OCI-LY7 (cell line): ENCODE results near the gene TAF8. TPM values are rescaled to one million over a fixed set of nuclear protein-coding genes. Genes with fewer than 3 reads are reported as not detected.

ENCODE experiments used
- BruUV-seq: library from RNA; stranded (reverse); fragments of 400-500 nt; replicated peaks from 2 replicates; lab custom pipeline; 2021; lab: Mats Ljungman, UMichigan
- CTCF ChIA-PET: fragments of 300-600 bp; sonication (Branson Sonifier 250); formaldehyde crosslinking; loops from one replicate; lab custom pipeline; 2022; ENCODE audit warnings: antibody characterized with exemption; ENCODE audit not compliant: unreplicated experiment; lab: Charles Lee
- POLR2A ChIA-PET: fragments of 300-600 bp; sonication (Branson Sonifier 250); formaldehyde crosslinking; loops from one replicate; lab custom pipeline; 2022; ENCODE audit warnings: antibody characterized with exemption; lab: Charles Lee
- DNase-seq: peaks from one replicate; pipeline ENCODE4 v3.0.0-alpha.2; 2015; ENCODE audit warnings: low spot score
- H2AFZ ChIP-seq: fragments of 200-600 bp; sonication (generic), shearing (Covaris generic); 2 replicates; pipeline ENCODE4 v1.6.1; 2014; ENCODE audit warnings: mild to moderate bottlenecking, antibody characterized with exemption, low read length, moderate library complexity
- H3K27ac ChIP-seq: fragments of 200-600 bp; sonication (generic); 2 replicates; pipeline ENCODE4 v1.5.1; 2014; ENCODE audit warnings: mixed run types, low read depth, mild to moderate bottlenecking, moderate library complexity, low read length, inconsistent platforms; ENCODE audit not compliant: poor library complexity, severe bottlenecking
- H3K36me3 ChIP-seq: fragments of 200-600 bp; sonication (generic); 2 replicates; pipeline ENCODE4 v1.6.1; 2014; ENCODE audit warnings: mild to moderate bottlenecking, antibody characterized with exemption, low read length, moderate library complexity, mixed read lengths; ENCODE audit not compliant: insufficient read depth
- H3K4me1 ChIP-seq: fragments of 200-600 bp; sonication (generic); 2 replicates; pipeline ENCODE4 v1.5.1; 2014; ENCODE audit warnings: mild to moderate bottlenecking, low read length; ENCODE audit not compliant: insufficient read depth, poor library complexity, severe bottlenecking
- H3K4me2 ChIP-seq: fragments of 200-600 bp; sonication (generic); 2 replicates; pipeline ENCODE4 v1.6.1; 2014; ENCODE audit warnings: mild to moderate bottlenecking, low read length
- H3K4me3 ChIP-seq: fragments of 200-600 bp; sonication (generic); 2 replicates; pipeline ENCODE4 v1.5.1; 2014; ENCODE audit warnings: mild to moderate bottlenecking, low read depth, low read length; ENCODE audit not compliant: poor library complexity, severe bottlenecking
- H3K79me2 ChIP-seq: fragments of 200-600 bp; sonication (generic); 2 replicates; pipeline ENCODE4 v1.6.1; 2016; ENCODE audit warnings: low read depth, mild to moderate bottlenecking, low read length, moderate library complexity, mixed read lengths; ENCODE audit not compliant: insufficient read depth
- H3K9me2 ChIP-seq: fragments of 200-600 bp; sonication (generic); 2 replicates; pipeline ENCODE4 v1.6.1; 2016; ENCODE audit warnings: mild to moderate bottlenecking, low read length, mixed read lengths; ENCODE audit not compliant: insufficient read depth
- H3K9me3 ChIP-seq: fragments of 200-600 bp; sonication (generic); 2 replicates; pipeline ENCODE4 v1.6.1; 2014; ENCODE audit warnings: mild to moderate bottlenecking, mixed run types, low read length, mixed read lengths
- H4K20me1 ChIP-seq: fragments of 200-600 bp; sonication (generic); 2 replicates; pipeline ENCODE4 v1.6.1; 2014; ENCODE audit warnings: mild to moderate bottlenecking, antibody characterized with exemption, low read length, moderate library complexity, mixed read lengths; ENCODE audit not compliant: insufficient read depth
- CTCF ChIP-seq: fragments of 200-600 bp; sonication (generic); conservative IDR thresholded peaks from 2 replicates; pipeline ENCODE4 v1.5.1; 2014; ENCODE audit warnings: mild to moderate bottlenecking, antibody characterized with exemption, low read length, moderate library complexity, mixed read lengths
- EZH2phosphoT487 ChIP-seq: fragments of 200-600 bp; sonication (generic); IDR thresholded peaks from 2 replicates; pipeline ENCODE4 v1.6.1; 2018; ENCODE audit warnings: low read depth, borderline replicate concordance, mild to moderate bottlenecking, mixed run types, antibody characterized with exemption, low read length, moderate library complexity, mixed read lengths
- intact Hi-C: fragments of 100-400 bp; cut with micrococcal nuclease; formaldehyde crosslinking; loops from one replicate; pipeline ENCODE4 v1.10.0; 2022; ENCODE audit not compliant: unreplicated experiment
- small RNA-seq: library from RNA; depleted of rRNA; stranded (forward); fragments of <200 nt; gene quantifications from one replicate; pipeline ENCODE3, GENCODE V24; 2014
- total RNA-seq, 2 experiments: library from RNA; depleted of rRNA in 1 of 2; stranded (reverse); fragments of >200 nt in 1 of 2; shearing (Covaris generic) in 1 of 2; gene quantifications; 2 replicates each; pipeline ENCODE4 v1.2.3, GENCODE V29; 2014 to 2022

The TAF8 gene
- total RNA-seq, 2 experiments from 2014 or later = 35.1 to 47.8 TPM

- CTCF ChIA-PET = no interaction called here
Observed at GRCh38 chr6:42135722-42136121, 85.4 kb downstream of the TAF8 start.

GRCh38 chr6:42136508-42137193 is 86.3 kb downstream of the TAF8 start:
- H3K9me2 ChIP-seq = no peaks in the 10 kb centered on the region
- H3K36me3 ChIP-seq = no peaks in the 10 kb centered on the region
- intact Hi-C loops = no loop called here
- BruUV-seq = no TSS peak
- no peaks in the 10 kb centered on the region for H3K79me2 ChIP-seq
- peak overlapping the region; percentile 88 for H2AFZ ChIP-seq
- DNase-seq = peak; percentile 75
- no peaks in the 10 kb centered on the region for H4K20me1 ChIP-seq
- peaks cover 12% of the 10 kb centered on the region for H3K4me1 ChIP-seq
- ChIA-PET POLR2A (interaction anchor here (0.7 to 1.4 kb wide), 3 partner anchors 25 to 76 kb away, joined by 3 to 4 read pairs (median 3); no protein-coding TSS in a partner anchor), CTCF (no interaction called here)
- no peak overlapping the region for H3K27ac ChIP-seq
- peak overlapping the region; percentile 59 for H3K4me2 ChIP-seq
- peak; percentile 83 for TF ChIP-seq CTCF
- TF ChIP-seq EZH2phosphoT487 = no peak
- H3K4me3 ChIP-seq = peak overlapping the region; percentile 36
- no peaks in the 10 kb centered on the region for H3K9me3 ChIP-seq

More at GRCh38 chr6:42135722-42136121, 85.4 kb downstream of the TAF8 start:
- intact Hi-C loops = no loop called here
- H3K27ac ChIP-seq = no peak overlapping the region
- no TSS peak for BruUV-seq
- H3K9me2 ChIP-seq = no peaks in the 10 kb centered on the region
- no peak for DNase-seq
- peaks cover 12% of the 10 kb centered on the region for H3K4me1 ChIP-seq
- H3K79me2 ChIP-seq = no peaks in the 10 kb centered on the region
- no peak overlapping the region for H3K4me2 ChIP-seq
- H3K9me3 ChIP-seq = no peaks in the 10 kb centered on the region
- H4K20me1 ChIP-seq = no peaks in the 10 kb centered on the region
- H3K36me3 ChIP-seq = no peaks in the 10 kb centered on the region
- H2AFZ ChIP-seq = no peak overlapping the region
- POLR2A ChIA-PET = interaction anchor here (0.6 to 0.7 kb wide), 3 partner anchors 24 to 806 kb away, joined by 3 to 6 read pairs (median 4); no protein-coding TSS in a partner anchor
- TF ChIP-seq CTCF = no peak
- no peak for TF ChIP-seq EZH2phosphoT487
- no peak overlapping the region for H3K4me3 ChIP-seq

Small RNA genes within 50 kb of the gene (small RNA-seq; reads per million reads assigned to genes)
- not detected for gene RNU6-761P

Other genes with a start within 250 kb of the TAF8 start
- 7.4 and 9.0 TPM in 2 replicates for gene USP49, start 155.1 kb upstream of the TAF8 start, total RNA-seq (2014; rRNA removed; shearing (Covaris generic))
- gene USP49, start 155.1 kb upstream of the TAF8 start, total RNA-seq (2022) = 17.8 and 21.4 TPM in 2 replicates
- gene MED20, start 129.4 kb upstream of the TAF8 start, total RNA-seq (2014; rRNA removed; shearing (Covaris generic)) = 27.7 and 30.7 TPM in 2 replicates
- gene MED20, start 129.4 kb upstream of the TAF8 start, total RNA-seq (2022) = 33.2 and 35.2 TPM in 2 replicates
- gene BYSL, start 129.0 kb upstream of the TAF8 start, total RNA-seq (2014; rRNA removed; shearing (Covaris generic)) = 36.1 and 41.9 TPM in 2 replicates
- gene BYSL, start 129.0 kb upstream of the TAF8 start, total RNA-seq (2022) = 43.7 and 54.5 TPM in 2 replicates
- gene CCND3, start 108.7 kb upstream of the TAF8 start, total RNA-seq (2014; rRNA removed; shearing (Covaris generic)) = 229 and 319 TPM in 2 replicates
- 244 and 303 TPM in 2 replicates for gene CCND3, start 108.7 kb upstream of the TAF8 start, total RNA-seq (2022)
- gene C6orf132, start 92.1 kb downstream of the TAF8 start, total RNA-seq (2014; rRNA removed; shearing (Covaris generic)) = 0.03 TPM in 2 replicates
- gene C6orf132, start 92.1 kb downstream of the TAF8 start, total RNA-seq (2022) = not detected in 2 replicates
- not detected in 2 replicates for gene GUCA1A, start 122.8 kb downstream of the TAF8 start, total RNA-seq (2014; rRNA removed; shearing (Covaris generic))
- gene GUCA1A, start 122.8 kb downstream of the TAF8 start, total RNA-seq (2022) = not detected in 2 replicates
- 1.4 and 1.9 TPM in 2 replicates for gene GUCA1B, start 144.4 kb downstream of the TAF8 start, total RNA-seq (2014; rRNA removed; shearing (Covaris generic))
- 3.0 and 4.3 TPM in 2 replicates for gene GUCA1B, start 144.4 kb downstream of the TAF8 start, total RNA-seq (2022)
- gene MRPS10, start 167.3 kb downstream of the TAF8 start, total RNA-seq (2014; rRNA removed; shearing (Covaris generic)) = 25.1 and 25.8 TPM in 2 replicates
- 44.6 and 45.0 TPM in 2 replicates for gene MRPS10, start 167.3 kb downstream of the TAF8 start, total RNA-seq (2022)